Measurements from ENCODE around the gene NMRK2.

DNA sequence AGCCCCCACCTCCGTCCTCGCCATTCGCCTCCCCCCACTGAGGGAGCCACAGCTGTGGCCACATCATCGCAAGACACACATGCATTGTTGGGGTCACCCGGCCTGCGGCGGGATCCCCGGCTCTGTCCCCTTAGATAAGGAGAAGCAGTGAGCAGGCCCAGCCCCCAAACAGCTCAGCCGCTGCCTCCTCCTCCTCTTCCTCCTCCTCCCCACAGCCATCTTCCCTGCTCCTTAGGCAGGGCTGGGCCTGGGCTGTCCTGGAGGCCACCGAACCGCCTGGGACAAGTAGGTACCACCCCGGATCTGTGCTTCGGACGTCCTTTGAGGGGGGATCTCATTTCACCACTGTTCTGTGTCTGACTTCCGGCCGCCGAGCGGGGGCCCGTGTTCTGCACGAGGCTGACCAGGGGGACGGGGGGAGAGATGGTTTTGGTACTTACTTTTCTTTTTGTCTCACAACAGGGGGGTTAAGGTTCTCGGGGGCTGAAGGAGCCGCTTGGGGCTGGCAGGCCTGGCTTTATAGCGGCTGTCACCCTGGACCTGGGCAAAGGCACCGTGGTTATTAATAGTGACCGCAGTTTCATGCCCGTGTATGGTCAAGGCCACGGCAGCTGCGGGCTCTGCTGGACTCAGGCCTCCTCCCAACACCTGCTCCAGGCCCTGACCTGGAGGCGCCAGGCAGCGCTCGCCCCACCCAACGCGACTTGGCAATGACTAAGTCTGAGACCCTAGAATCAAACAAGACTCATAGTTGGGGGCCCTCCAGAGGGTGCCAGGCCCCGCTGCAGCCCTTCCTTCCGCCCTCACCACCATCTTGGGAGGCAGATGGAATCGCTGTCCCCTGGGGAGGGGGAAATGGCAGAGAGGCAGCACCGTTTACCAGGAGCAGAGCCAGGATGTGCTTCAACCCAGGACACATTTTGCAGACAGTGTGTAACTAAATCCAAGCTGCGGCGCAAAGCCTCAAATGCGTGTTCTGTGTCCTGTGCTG lies 18.3 kb downstream of the NMRK2 start:
- TF ChIP-seq REST (IDR thresholded peaks at IDR 0.05) (no peak), RFX5 (IDR thresholded peaks at IDR 0.05) (no peak), RAD21 (conservative IDR thresholded peaks at IDR 0.05 in 1 of 2, IDR thresholded peaks at IDR 0.05 in 1 of 2) (no peak), RNF2 (IDR thresholded peaks at IDR 0.05; ENCODE audit: borderline replicate concordance, low read depth) (no peak), FOXS1 (CRISPR knock-in tag; IDR thresholded peaks at IDR 0.05) (no peak), POLR2A (IDR thresholded peaks at IDR 0.05; ENCODE audit: low read length) (no peak)
- TF ChIP-seq, protein P1, sequence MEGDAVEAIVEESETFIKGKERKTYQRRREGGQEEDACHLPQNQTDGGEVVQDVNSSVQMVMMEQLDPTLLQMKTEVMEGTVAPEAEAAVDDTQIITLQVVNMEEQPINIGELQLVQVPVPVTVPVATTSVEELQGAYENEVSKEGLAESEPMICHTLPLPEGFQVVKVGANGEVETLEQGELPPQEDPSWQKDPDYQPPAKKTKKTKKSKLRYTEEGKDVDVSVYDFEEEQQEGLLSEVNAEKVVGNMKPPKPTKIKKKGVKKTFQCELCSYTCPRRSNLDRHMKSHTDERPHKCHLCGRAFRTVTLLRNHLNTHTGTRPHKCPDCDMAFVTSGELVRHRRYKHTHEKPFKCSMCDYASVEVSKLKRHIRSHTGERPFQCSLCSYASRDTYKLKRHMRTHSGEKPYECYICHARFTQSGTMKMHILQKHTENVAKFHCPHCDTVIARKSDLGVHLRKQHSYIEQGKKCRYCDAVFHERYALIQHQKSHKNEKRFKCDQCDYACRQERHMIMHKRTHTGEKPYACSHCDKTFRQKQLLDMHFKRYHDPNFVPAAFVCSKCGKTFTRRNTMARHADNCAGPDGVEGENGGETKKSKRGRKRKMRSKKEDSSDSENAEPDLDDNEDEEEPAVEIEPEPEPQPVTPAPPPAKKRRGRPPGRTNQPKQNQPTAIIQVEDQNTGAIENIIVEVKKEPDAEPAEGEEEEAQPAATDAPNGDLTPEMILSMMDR (IDR thresholded peaks at IDR 0.05), result no peak
- TF ChIP-seq, protein P2, sequence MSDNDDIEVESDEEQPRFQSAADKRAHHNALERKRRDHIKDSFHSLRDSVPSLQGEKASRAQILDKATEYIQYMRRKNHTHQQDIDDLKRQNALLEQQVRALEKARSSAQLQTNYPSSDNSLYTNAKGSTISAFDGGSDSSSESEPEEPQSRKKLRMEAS (IDR thresholded peaks at IDR 0.05), result no peak
